Central memory CD8-positive, alpha-beta T cell (primary cell): ENCODE results near the gene SLC24A3.

Source experiments
- ATAC-seq: fragments of 150-1000 bp; cut with Tn5 transposase; replicated peaks from 2 replicates; pipeline ENCODE4 v1.10.0; 2022; ENCODE audit warnings: mild to moderate bottlenecking, moderate FRiP score, moderate number of reproducible peaks; ENCODE audit not compliant: poor library complexity, severe bottlenecking; ENCODE audit errors: extremely low read depth
- DNase-seq, 2 donors: peaks; one replicate each; pipeline ENCODE4 v3.0.0; 2021; ENCODE audit warnings: low spot score in 2 of 2
- H3K27ac Mint-ChIP-seq: one replicate; pipeline ENCODE4 v1.8.0; 2022; ENCODE audit warnings: low read depth, mild to moderate bottlenecking, moderate library complexity, mixed read lengths
- H3K27me3 Mint-ChIP-seq: one replicate; pipeline ENCODE4 v1.8.0; 2022; ENCODE audit warnings: mixed read lengths
- H3K36me3 Mint-ChIP-seq: one replicate; pipeline ENCODE4 v1.8.0; 2022; ENCODE audit warnings: mild to moderate bottlenecking, moderate library complexity, mixed read lengths; ENCODE audit not compliant: insufficient read depth
- H3K4me1 Mint-ChIP-seq: one replicate; pipeline ENCODE4 v1.8.0; 2022; ENCODE audit warnings: mixed read lengths
- H3K4me3 Mint-ChIP-seq: one replicate; pipeline ENCODE4 v1.8.0; 2022; ENCODE audit warnings: mild to moderate bottlenecking, moderate library complexity, mixed read lengths
- H3K9me3 Mint-ChIP-seq: one replicate; pipeline ENCODE4 v1.8.0; 2022; ENCODE audit warnings: mixed read lengths

The SLC24A3 gene

GRCh38 chr20:19264191-19264590, 51.7 kb downstream of the SLC24A3 start:
- DNase-seq, result no peak
- Mint-ChIP-seq H3K9me3 (no peaks in the 10 kb centered on the region), H3K4me1 (no peaks in the 10 kb centered on the region), H3K27me3 (no peaks in the 10 kb centered on the region), H3K27ac (no peak overlapping the region), H3K36me3 (no peaks in the 10 kb centered on the region), H3K4me3 (no peak overlapping the region)
- ATAC-seq, result no peak

- no peak overlapping the region for H3K27ac Mint-ChIP-seq
- no peaks in the 10 kb centered on the region for H3K4me1 Mint-ChIP-seq
- H3K27me3 Mint-ChIP-seq, result no peaks in the 10 kb centered on the region
- no peak for ATAC-seq
- no peak overlapping the region for H3K4me3 Mint-ChIP-seq
- no peak for DNase-seq
- H3K9me3 Mint-ChIP-seq, result no peaks in the 10 kb centered on the region
- H3K36me3 Mint-ChIP-seq, result no peaks in the 10 kb centered on the region
Observed at GRCh38 chr20:19265646-19266374, 53.4 kb downstream of the SLC24A3 start.

DNA sequence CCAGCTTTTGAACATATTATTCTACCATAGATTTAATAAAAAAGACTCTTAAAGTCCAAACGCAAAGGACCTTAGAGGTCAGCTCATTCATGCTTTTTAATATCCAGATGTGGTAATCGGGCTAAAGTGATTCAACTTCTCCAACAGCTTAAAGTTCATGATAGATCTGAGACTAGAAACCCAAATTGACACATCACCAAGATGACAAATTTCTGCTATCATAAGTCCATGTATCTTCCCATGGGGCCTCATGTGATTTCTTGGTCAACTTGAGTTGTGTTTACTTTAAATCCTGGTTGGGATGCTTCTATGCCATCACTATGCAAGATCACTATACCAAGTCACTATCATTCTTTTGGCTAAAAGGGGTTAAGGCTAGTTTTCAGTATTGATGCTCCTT, 56.0 kb downstream of the SLC24A3 start:
- Mint-ChIP-seq H3K9me3 (no peaks in the 10 kb centered on the region), H3K4me1 (no peaks in the 10 kb centered on the region), H3K36me3 (no peaks in the 10 kb centered on the region), H3K27ac (no peak overlapping the region), H3K4me3 (no peak overlapping the region), H3K27me3 (no peaks in the 10 kb centered on the region)
- no peak for DNase-seq
- no peak for ATAC-seq

- ATAC-seq, result no peak
- no peaks in the 10 kb centered on the region for H3K27me3 Mint-ChIP-seq
- H3K36me3 Mint-ChIP-seq, result no peaks in the 10 kb centered on the region
- H3K9me3 Mint-ChIP-seq, result no peaks in the 10 kb centered on the region
- no peak overlapping the region for H3K4me3 Mint-ChIP-seq
- DNase-seq, result no peak
- H3K27ac Mint-ChIP-seq, result no peak overlapping the region
- no peaks in the 10 kb centered on the region for H3K4me1 Mint-ChIP-seq
Observed at GRCh38 chr20:19269737-19270340, 57.4 kb downstream of the SLC24A3 start.

DNA sequence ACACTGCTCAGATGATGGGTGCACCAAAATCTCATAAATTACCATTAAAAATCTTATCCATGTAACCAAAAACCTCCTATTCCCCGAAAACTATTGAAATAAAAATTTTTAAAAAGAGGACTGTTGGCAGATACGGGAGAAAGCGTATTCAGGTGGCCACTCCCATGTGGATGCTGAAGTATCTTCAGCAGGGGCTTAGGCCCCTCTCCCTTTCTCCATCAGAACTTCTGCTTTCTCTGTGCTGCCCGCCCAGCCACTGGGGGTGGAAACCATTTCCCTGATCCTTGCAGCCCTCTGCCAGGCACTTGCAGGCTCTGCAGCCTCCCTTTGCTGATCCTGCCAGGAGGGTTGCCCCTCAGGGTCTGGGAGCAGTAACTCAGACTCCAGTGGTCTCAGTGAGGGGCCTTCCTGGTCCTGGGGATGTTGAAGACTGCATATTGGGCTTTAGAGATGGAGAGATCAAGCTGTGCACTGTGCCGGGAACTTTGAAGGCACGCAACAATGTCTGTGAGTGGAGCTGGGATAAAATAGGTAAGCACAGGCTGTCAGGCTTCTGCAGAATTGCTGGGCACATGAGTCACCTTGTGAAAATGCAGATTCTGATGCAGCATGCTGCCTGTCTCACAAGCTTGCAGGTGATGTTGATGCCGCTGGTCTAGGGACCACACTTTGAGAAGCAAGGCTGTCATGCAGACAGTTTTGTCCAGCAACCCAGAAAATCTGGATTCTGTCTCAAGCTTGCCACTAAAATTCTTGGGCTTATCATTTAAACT, 59.6 kb downstream of the SLC24A3 start:
- Mint-ChIP-seq H3K27me3 (no peaks in the 10 kb centered on the region), H3K27ac (no peak overlapping the region), H3K36me3 (no peaks in the 10 kb centered on the region), H3K9me3 (no peaks in the 10 kb centered on the region), H3K4me3 (no peak overlapping the region), H3K4me1 (no peaks in the 10 kb centered on the region)
- no peak for ATAC-seq
- DNase-seq, result no peak

DNA sequence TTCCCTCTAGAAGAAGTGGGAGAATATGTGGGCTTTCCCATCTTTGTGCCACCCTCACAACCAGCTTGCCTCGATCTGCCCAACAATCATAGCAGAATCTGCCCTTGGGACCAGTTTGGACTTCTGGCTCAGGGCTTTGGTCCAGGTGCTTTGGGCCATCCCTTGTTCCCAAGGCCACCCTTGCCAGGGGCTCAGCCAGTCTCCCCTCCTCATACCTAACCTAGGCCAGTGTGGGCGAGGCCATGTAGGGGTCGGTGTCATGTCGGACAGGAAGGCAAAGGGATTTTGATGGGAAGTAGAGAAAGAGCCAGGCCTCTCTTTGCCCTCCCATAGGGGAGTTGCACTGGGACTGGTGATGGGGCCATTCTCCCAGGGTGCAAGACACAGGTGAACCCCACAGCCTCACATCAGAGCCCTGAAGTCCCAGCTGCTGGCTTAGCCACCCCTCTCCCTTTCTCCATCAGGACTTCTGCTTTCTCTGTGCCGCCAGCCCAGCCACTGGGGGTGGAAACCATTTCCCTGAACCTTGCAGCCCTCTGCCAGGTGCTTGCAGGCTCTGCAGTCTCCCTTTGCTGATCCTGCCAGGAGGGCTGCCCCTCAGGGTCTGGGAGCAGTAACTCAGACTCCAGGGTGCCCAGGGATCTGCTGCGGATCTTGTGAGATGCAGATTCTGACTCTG, 60.7 kb downstream of the SLC24A3 start:
- H3K4me1 Mint-ChIP-seq, result no peaks in the 10 kb centered on the region
- no peaks in the 10 kb centered on the region for H3K9me3 Mint-ChIP-seq
- H3K27ac Mint-ChIP-seq, result no peak overlapping the region
- DNase-seq, result no peak
- no peak overlapping the region for H3K4me3 Mint-ChIP-seq
- H3K27me3 Mint-ChIP-seq, result no peaks in the 10 kb centered on the region
- H3K36me3 Mint-ChIP-seq, result no peaks in the 10 kb centered on the region
- no peak for ATAC-seq

DNA sequence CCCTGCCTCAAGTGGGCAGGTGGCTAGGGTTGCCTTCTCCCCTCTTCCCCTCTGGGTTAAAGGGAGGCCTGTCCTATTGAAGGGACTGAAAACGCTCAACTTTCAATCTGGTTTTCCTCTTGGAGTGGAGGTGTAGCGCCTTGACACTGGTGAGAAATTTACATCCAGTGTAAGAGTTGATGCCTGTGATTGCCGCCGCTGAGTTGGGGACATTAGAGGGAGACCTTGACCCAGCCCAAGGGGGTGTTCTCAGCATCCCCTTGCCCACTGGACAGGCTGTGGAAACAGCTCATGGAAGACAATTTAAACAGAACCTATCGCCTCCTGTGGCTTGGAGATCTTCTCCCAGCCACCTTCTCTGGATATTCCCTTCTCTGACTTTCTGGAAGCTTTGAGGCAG, 61.6 kb downstream of the SLC24A3 start:
- no peaks in the 10 kb centered on the region for H3K27me3 Mint-ChIP-seq
- H3K9me3 Mint-ChIP-seq, result no peaks in the 10 kb centered on the region
- no peaks in the 10 kb centered on the region for H3K36me3 Mint-ChIP-seq
- no peak overlapping the region for H3K4me3 Mint-ChIP-seq
- H3K27ac Mint-ChIP-seq, result no peak overlapping the region
- H3K4me1 Mint-ChIP-seq, result no peaks in the 10 kb centered on the region
- DNase-seq (no peak), ATAC-seq (no peak)

DNA sequence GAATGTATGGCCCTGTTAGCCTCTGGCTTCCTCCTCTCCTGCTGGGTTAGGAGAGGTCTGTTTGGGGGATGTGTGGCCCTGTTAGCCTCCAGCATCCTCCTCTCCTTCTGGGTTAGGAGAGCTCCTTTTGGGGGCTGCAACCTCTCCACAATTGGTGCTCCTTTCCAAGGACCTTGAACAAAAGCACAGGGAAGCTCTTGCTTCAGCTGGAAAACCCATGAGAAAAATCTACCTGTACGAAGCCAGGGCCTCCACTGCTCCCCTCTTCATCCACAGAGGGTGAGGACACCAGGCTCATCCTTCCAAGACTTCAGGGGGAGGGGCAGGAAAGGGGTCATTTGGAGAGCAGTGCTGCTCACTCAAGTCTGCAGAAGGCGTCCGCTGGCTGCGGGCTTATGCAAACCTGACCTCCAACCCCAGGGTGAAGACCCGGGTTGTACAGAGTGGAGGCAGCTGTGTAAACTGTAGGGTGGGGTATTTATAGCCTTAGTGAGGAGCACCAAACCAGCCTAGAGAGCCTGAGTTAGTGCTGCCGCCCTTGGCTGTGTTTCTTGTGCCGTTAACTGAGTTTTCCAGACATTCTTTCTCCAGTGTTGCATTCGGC, 62.1 kb downstream of the SLC24A3 start:
- no peak for DNase-seq
- Mint-ChIP-seq H3K36me3 (no peaks in the 10 kb centered on the region), H3K27ac (no peak overlapping the region), H3K4me3 (no peak overlapping the region), H3K4me1 (no peaks in the 10 kb centered on the region), H3K27me3 (no peaks in the 10 kb centered on the region), H3K9me3 (no peaks in the 10 kb centered on the region)
- no peak for ATAC-seq

DNA sequence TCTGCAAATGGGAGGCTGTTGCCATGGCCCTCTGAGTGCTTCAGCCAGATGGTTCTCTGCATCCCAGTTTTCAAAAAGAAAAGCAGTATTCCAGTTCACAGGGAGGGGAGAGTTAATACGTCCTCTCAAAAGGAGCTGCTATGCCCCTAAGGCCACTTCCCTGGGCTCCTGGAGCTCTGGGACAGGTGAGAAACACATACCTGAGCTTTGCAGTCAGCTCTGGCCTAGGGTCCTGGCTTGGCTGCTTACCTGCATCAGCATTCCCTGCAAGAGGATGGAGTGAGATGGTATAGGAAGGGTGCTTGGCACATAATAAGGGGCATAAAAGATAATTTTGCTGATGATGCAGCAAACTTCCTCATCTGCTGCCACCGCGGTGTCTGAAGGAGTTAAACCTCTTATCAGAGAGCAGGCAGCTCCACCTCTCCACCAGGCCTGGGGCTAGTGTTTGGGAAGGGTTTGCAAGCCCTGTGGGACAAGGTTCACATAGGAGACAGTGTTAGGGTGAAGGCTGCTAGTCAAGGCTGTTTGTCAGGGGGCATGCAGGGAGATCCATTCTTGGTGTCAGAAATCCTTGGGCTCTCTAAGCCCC, 62.7 kb downstream of the SLC24A3 start:
- DNase-seq (no peak), ATAC-seq (no peak)
- no peaks in the 10 kb centered on the region for H3K27me3 Mint-ChIP-seq

DNA sequence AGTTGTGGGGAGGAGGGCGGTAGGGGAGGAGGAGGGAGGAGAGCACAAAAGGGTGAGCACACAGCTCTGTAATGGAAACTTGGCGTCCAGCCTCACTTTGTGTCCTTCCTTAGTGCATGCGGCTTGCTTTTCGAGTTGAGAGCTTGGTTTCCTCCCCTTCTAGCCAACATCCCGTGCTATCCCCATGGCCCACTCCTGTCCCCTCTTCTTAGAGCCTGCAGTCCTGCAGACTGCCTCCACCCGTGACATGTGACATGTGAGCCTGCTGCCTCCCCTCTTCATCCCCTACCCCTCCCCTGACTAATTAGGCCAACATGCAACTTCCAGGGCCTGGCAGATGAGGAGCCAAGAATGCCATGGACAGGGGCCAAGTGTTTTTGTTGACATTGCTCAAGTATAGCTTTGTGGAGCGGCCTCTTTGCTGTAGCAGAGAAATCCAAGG, 63.2 kb downstream of the SLC24A3 start:
- no peak overlapping the region for H3K27ac Mint-ChIP-seq
- ATAC-seq, result no peak

More for the DNA sequence above, 62.7 kb downstream of the SLC24A3 start:
- H3K4me3 Mint-ChIP-seq, result no peak overlapping the region
- H3K36me3 Mint-ChIP-seq, result no peaks in the 10 kb centered on the region
- no peaks in the 10 kb centered on the region for H3K4me1 Mint-ChIP-seq
- no peak overlapping the region for H3K27ac Mint-ChIP-seq
- no peaks in the 10 kb centered on the region for H3K9me3 Mint-ChIP-seq

GRCh38 chr20:19277381-19277780, 64.9 kb downstream of the SLC24A3 start:
- Mint-ChIP-seq H3K27me3 (no peaks in the 10 kb centered on the region), H3K4me1 (no peaks in the 10 kb centered on the region), H3K27ac (no peak overlapping the region), H3K4me3 (no peak overlapping the region), H3K36me3 (no peaks in the 10 kb centered on the region), H3K9me3 (no peaks in the 10 kb centered on the region)
- DNase-seq (no peak), ATAC-seq (no peak)

More for the DNA sequence above, 63.2 kb downstream of the SLC24A3 start:
- Mint-ChIP-seq H3K27me3 (no peaks in the 10 kb centered on the region), H3K9me3 (no peaks in the 10 kb centered on the region), H3K4me3 (no peak overlapping the region), H3K4me1 (no peaks in the 10 kb centered on the region), H3K36me3 (no peaks in the 10 kb centered on the region)
- no peak for DNase-seq

GRCh38 chr20:19283490-19284025, 71.1 kb downstream of the SLC24A3 start:
- Mint-ChIP-seq H3K4me3 (no peak overlapping the region), H3K9me3 (no peaks in the 10 kb centered on the region), H3K36me3 (no peaks in the 10 kb centered on the region), H3K27ac (no peak overlapping the region), H3K27me3 (no peaks in the 10 kb centered on the region), H3K4me1 (no peaks in the 10 kb centered on the region)
- DNase-seq (no peak), ATAC-seq (no peak)
